Rectal smooth muscle tissue (tissue), 1 donor: Measurements from ENCODE around the gene SLC39A1.
"Not testable (repeated sequence)": the region's sequence is repeated elsewhere in the genome, so short reads cannot be mapped to it uniquely, and the experiment has no call there.

ENCODE experiments used
- H3K27ac ChIP-seq: one replicate; pipeline ENCODE4 v1.7.0; 2013; ENCODE audit warnings: low read depth, low read length, inconsistent platforms
- H3K27me3 ChIP-seq: one replicate; pipeline ENCODE4 v1.7.0; 2013; ENCODE audit warnings: low read length; ENCODE audit not compliant: control insufficient read depth, insufficient read depth
- H3K36me3 ChIP-seq: one replicate; pipeline ENCODE4 v1.7.0; 2013; ENCODE audit warnings: low read length; ENCODE audit not compliant: control insufficient read depth, insufficient read depth
- H3K4me1 ChIP-seq: one replicate; pipeline ENCODE4 v1.7.0; 2013; ENCODE audit warnings: low read length; ENCODE audit not compliant: control insufficient read depth, insufficient read depth
- H3K4me3 ChIP-seq: one replicate; pipeline ENCODE4 v1.7.0; 2013; ENCODE audit warnings: low read length
- H3K9ac ChIP-seq: one replicate; pipeline ENCODE4 v1.7.0; 2013; ENCODE audit warnings: low read length

SLC39A1 gene

GRCh38 chr1:153985941-153986761 lies 22.8 kb upstream of the SLC39A1 start, which contains the start of gene RAB13:
Gene RAB13, minus strand, starts transcription at chr1:153986339. Its CDS starts 103 bp downstream, at chr1:153986236.
- Histone ChIP-seq H3K36me3 (peaks cover 3% of the 10 kb centered on the region), H3K27me3 (no peaks in the 10 kb centered on the region), H3K9ac (peak within 1 kb of the TSS; percentile 84), H3K4me1 (peaks cover 8% of the 10 kb centered on the region), H3K4me3 (peak within 1 kb of the TSS; percentile 85), H3K27ac (peak within 1 kb of the TSS; percentile 95)

GRCh38 chr1:153985341-153985912 lies 22.1 kb upstream of the SLC39A1 start:
- Histone ChIP-seq H3K4me3 (peak overlapping the region; percentile 85), H3K36me3 (peaks cover 3% of the 10 kb centered on the region), H3K9ac (peak overlapping the region; percentile 84), H3K27me3 (no peaks in the 10 kb centered on the region), H3K27ac (peak overlapping the region; percentile 95), H3K4me1 (peaks cover 7% of the 10 kb centered on the region)

GRCh38 chr1:153984123-153984894 lies 21.0 kb upstream of the SLC39A1 start:
- no peaks in the 10 kb centered on the region for H3K27me3 ChIP-seq
- peaks cover 3% of the 10 kb centered on the region for H3K36me3 ChIP-seq
- peaks cover 7% of the 10 kb centered on the region for H3K4me1 ChIP-seq
- H3K27ac ChIP-seq: no peak overlapping the region
- H3K4me3 ChIP-seq: peak overlapping the region; percentile 45
- H3K9ac ChIP-seq: no peak overlapping the region

GRCh38 chr1:153981735-153982134 lies 18.4 kb upstream of the SLC39A1 start:
- H3K36me3 ChIP-seq, H3K4me3 ChIP-seq, H3K9ac ChIP-seq, H3K4me1 ChIP-seq, H3K27ac ChIP-seq, H3K27me3 ChIP-seq: not testable (repeated sequence)

- H3K4me1 ChIP-seq: not testable (repeated sequence)
Measured at GRCh38 chr1:153979091-153979490, 15.8 kb upstream of the SLC39A1 start.

GRCh38 chr1:153978274-153978909 lies 15.1 kb upstream of the SLC39A1 start:
- Histone ChIP-seq H3K9ac (no peak overlapping the region), H3K36me3 (peaks cover 3% of the 10 kb centered on the region), H3K27ac (peak overlapping the region; percentile 79), H3K27me3 (no peaks in the 10 kb centered on the region), H3K4me3 (peak overlapping the region; percentile 89), H3K4me1 (peaks cover 6% of the 10 kb centered on the region)

More at GRCh38 chr1:153979091-153979490, 15.8 kb upstream of the SLC39A1 start:
- H3K4me3 ChIP-seq, H3K27me3 ChIP-seq, H3K9ac ChIP-seq, H3K36me3 ChIP-seq, H3K27ac ChIP-seq: not testable (repeated sequence)

- Histone ChIP-seq H3K27ac (peak within 1 kb of the TSS; percentile 79), H3K9ac (peak within 1 kb of the TSS; percentile 78), H3K4me3 (peak within 1 kb of the TSS; percentile 89), H3K4me1 (peaks cover 6% of the 10 kb centered on the region), H3K27me3 (no peaks in the 10 kb centered on the region), H3K36me3 (peaks cover 5% of the 10 kb centered on the region)
Measured at GRCh38 chr1:153977250-153978240, 14.2 kb upstream of the SLC39A1 start, which contains the start of gene JTB. Gene JTB, minus strand, starts transcription at chr1:153977674. Its CDS starts 422 bp downstream, at chr1:153977252.

GRCh38 chr1:153976819-153977249 lies 13.5 kb upstream of the SLC39A1 start:
- no peaks in the 10 kb centered on the region for H3K27me3 ChIP-seq
- H3K4me1 ChIP-seq: peaks cover 6% of the 10 kb centered on the region
- peak overlapping the region; percentile 89 for H3K4me3 ChIP-seq
- H3K36me3 ChIP-seq: peaks cover 5% of the 10 kb centered on the region
- peak overlapping the region; percentile 79 for H3K27ac ChIP-seq
- peak overlapping the region; percentile 78 for H3K9ac ChIP-seq

- no peak overlapping the region for H3K9ac ChIP-seq
- no peak overlapping the region for H3K27ac ChIP-seq
- H3K36me3 ChIP-seq: peaks cover 5% of the 10 kb centered on the region
- no peaks in the 10 kb centered on the region for H3K27me3 ChIP-seq
- H3K4me1 ChIP-seq: peaks cover 6% of the 10 kb centered on the region
- no peak overlapping the region for H3K4me3 ChIP-seq
Measured at GRCh38 chr1:153973525-153973924, 10.2 kb upstream of the SLC39A1 start.

- H3K27me3 ChIP-seq: no peaks in the 10 kb centered on the region
- H3K4me1 ChIP-seq: peaks cover 9% of the 10 kb centered on the region
- no peak overlapping the region for H3K9ac ChIP-seq
Measured at GRCh38 chr1:153973071-153973470, 9.7 kb upstream of the SLC39A1 start.

GRCh38 chr1:153970346-153970745 lies 7.0 kb upstream of the SLC39A1 start:
- H3K9ac ChIP-seq: no peak overlapping the region
- H3K4me3 ChIP-seq: no peak overlapping the region
- no peak overlapping the region for H3K27ac ChIP-seq
- H3K27me3 ChIP-seq: no peaks in the 10 kb centered on the region
- peaks cover 10% of the 10 kb centered on the region for H3K4me1 ChIP-seq
- peaks cover 5% of the 10 kb centered on the region for H3K36me3 ChIP-seq

More at GRCh38 chr1:153973071-153973470, 9.7 kb upstream of the SLC39A1 start:
- H3K36me3 ChIP-seq: peaks cover 5% of the 10 kb centered on the region
- H3K4me3 ChIP-seq: no peak overlapping the region
- H3K27ac ChIP-seq: no peak overlapping the region
